Measurements from ENCODE around the gene KRT84. TPM values are rescaled to one million over a fixed set of nuclear protein-coding genes. Genes with fewer than 3 reads are reported as not detected.

KRT84 gene
- total and polyA plus RNA-seq, 2 donors = 0.94 to 2.5 TPM

GRCh38 chr12:52425466-52425865 lies 40.0 kb upstream of the KRT84 start:
- no peak for DNase-seq (ENCODE audit: low read depth in 6 of 9, low spot score in 9 of 9)
- H3K36me3 ChIP-seq (ENCODE audit: control insufficient read depth in 2 of 2, insufficient read depth in 2 of 2, low read length in 1 of 2) = no peaks in the 10 kb centered on the region
- WGBS = 86% methylated on average over 5 of the region's 5 CpGs
- no peak overlapping the region for H3K27ac ChIP-seq (ENCODE audit: low read depth in 1 of 2, low read length in 1 of 2)
- H3K9me3 ChIP-seq (ENCODE audit: control insufficient read depth in 2 of 2, insufficient read depth in 1 of 2, low read length in 1 of 2) = no peaks in the 10 kb centered on the region
- peaks cover 0 to 2% of the 10 kb centered on the region in 2 donors for H3K4me1 ChIP-seq (ENCODE audit: control insufficient read depth in 2 of 2, insufficient read depth in 2 of 2, low read length in 2 of 2)
- H3K27me3 ChIP-seq (ENCODE audit: control insufficient read depth in 2 of 2, insufficient read depth in 1 of 2, low read length in 1 of 2) = peaks cover 0 to 21% of the 10 kb centered on the region in 2 donors
- H3K4me3 ChIP-seq (ENCODE audit: low read length in 2 of 2) = no peak overlapping the region

- peaks cover 0 to 21% of the 10 kb centered on the region in 2 donors for H3K27me3 ChIP-seq (ENCODE audit: control insufficient read depth in 2 of 2, insufficient read depth in 1 of 2, low read length in 1 of 2)
- no peaks in the 10 kb centered on the region for H3K9me3 ChIP-seq (ENCODE audit: control insufficient read depth in 2 of 2, insufficient read depth in 1 of 2, low read length in 1 of 2)
- H3K4me1 ChIP-seq (ENCODE audit: control insufficient read depth in 2 of 2, insufficient read depth in 2 of 2, low read length in 2 of 2) = peaks cover 0 to 2% of the 10 kb centered on the region in 2 donors
- no peaks in the 10 kb centered on the region for H3K36me3 ChIP-seq (ENCODE audit: control insufficient read depth in 2 of 2, insufficient read depth in 2 of 2, low read length in 1 of 2)
- no peak overlapping the region for H3K27ac ChIP-seq (ENCODE audit: low read depth in 1 of 2, low read length in 1 of 2)
- DNase-seq (ENCODE audit: low read depth in 6 of 9, low spot score in 9 of 9) = no peak
- no peak overlapping the region for H3K4me3 ChIP-seq (ENCODE audit: low read length in 2 of 2)
- 83% methylated on average over 11 of the region's 11 CpGs for WGBS
Measured at GRCh38 chr12:52423661-52424500, 38.4 kb upstream of the KRT84 start.

GRCh38 chr12:52423035-52423434 lies 37.6 kb upstream of the KRT84 start:
- WGBS = 79% methylated on average over 6 of the region's 6 CpGs
- Histone ChIP-seq H3K4me1 (ENCODE audit: control insufficient read depth in 2 of 2, insufficient read depth in 2 of 2, low read length in 2 of 2) (peaks cover 0 to 2% of the 10 kb centered on the region in 2 donors), H3K4me3 (ENCODE audit: low read length in 2 of 2) (no peak overlapping the region), H3K36me3 (ENCODE audit: control insufficient read depth in 2 of 2, insufficient read depth in 2 of 2, low read length in 1 of 2) (no peaks in the 10 kb centered on the region), H3K27me3 (ENCODE audit: control insufficient read depth in 2 of 2, insufficient read depth in 1 of 2, low read length in 1 of 2) (peaks cover 0 to 18% of the 10 kb centered on the region in 2 donors), H3K27ac (ENCODE audit: low read depth in 1 of 2, low read length in 1 of 2) (no peak overlapping the region), H3K9me3 (ENCODE audit: control insufficient read depth in 2 of 2, insufficient read depth in 1 of 2, low read length in 1 of 2) (no peaks in the 10 kb centered on the region)
- no peak for DNase-seq (ENCODE audit: low read depth in 6 of 9, low spot score in 9 of 9)

- DNase-seq (ENCODE audit: low read depth in 6 of 9, low spot score in 9 of 9) = no peak
- H3K27me3 ChIP-seq (ENCODE audit: control insufficient read depth in 2 of 2, insufficient read depth in 1 of 2, low read length in 1 of 2) = peaks cover 0 to 15% of the 10 kb centered on the region in 2 donors
- H3K9me3 ChIP-seq (ENCODE audit: control insufficient read depth in 2 of 2, insufficient read depth in 1 of 2, low read length in 1 of 2) = no peaks in the 10 kb centered on the region
- no peak overlapping the region for H3K4me3 ChIP-seq (ENCODE audit: low read length in 2 of 2)
- H3K27ac ChIP-seq (ENCODE audit: low read depth in 1 of 2, low read length in 1 of 2) = no peak overlapping the region
- no peaks in the 10 kb centered on the region for H3K36me3 ChIP-seq (ENCODE audit: control insufficient read depth in 2 of 2, insufficient read depth in 2 of 2, low read length in 1 of 2)
- H3K4me1 ChIP-seq (ENCODE audit: control insufficient read depth in 2 of 2, insufficient read depth in 2 of 2, low read length in 2 of 2) = peaks cover 0 to 9% of the 10 kb centered on the region in 2 donors
- 29% methylated on average over 1 of the region's 1 CpG for WGBS
Measured at GRCh38 chr12:52419656-52420055, 34.2 kb upstream of the KRT84 start.

GRCh38 chr12:52418576-52419110 lies 33.2 kb upstream of the KRT84 start:
- 90% methylated on average over 4 of the region's 4 CpGs for WGBS
- Histone ChIP-seq H3K27ac (ENCODE audit: low read depth in 1 of 2, low read length in 1 of 2) (no peak overlapping the region), H3K4me1 (ENCODE audit: control insufficient read depth in 2 of 2, insufficient read depth in 2 of 2, low read length in 2 of 2) (peaks cover 0 to 9% of the 10 kb centered on the region in 2 donors), H3K36me3 (ENCODE audit: control insufficient read depth in 2 of 2, insufficient read depth in 2 of 2, low read length in 1 of 2) (no peaks in the 10 kb centered on the region), H3K9me3 (ENCODE audit: control insufficient read depth in 2 of 2, insufficient read depth in 1 of 2, low read length in 1 of 2) (no peaks in the 10 kb centered on the region), H3K4me3 (ENCODE audit: low read length in 2 of 2) (no peak overlapping the region), H3K27me3 (ENCODE audit: control insufficient read depth in 2 of 2, insufficient read depth in 1 of 2, low read length in 1 of 2) (peaks cover 0 to 10% of the 10 kb centered on the region in 2 donors)
- DNase-seq (ENCODE audit: low read depth in 6 of 9, low spot score in 9 of 9) = no peak

DNA sequence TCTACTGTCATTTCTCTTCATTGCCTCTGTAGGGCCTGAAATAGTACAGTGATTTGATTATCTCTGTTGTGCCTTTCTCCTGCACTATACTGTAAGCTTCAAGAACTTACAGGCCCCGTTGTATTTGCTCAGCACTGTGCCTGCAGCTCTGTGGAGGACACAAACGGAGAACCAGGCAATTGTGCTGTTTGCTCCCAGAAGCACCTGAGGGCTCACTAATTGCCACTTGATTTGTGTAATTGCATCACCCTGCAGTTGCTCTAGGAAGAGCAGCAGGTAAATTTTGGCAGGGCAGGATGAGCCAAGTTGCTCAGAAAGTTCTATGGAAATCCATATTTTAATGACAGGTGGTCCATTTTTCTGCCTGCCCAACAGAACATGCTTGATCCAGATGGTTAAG lies 32.3 kb upstream of the KRT84 start:
- H3K27me3 ChIP-seq (ENCODE audit: control insufficient read depth in 2 of 2, insufficient read depth in 1 of 2, low read length in 1 of 2) = peaks cover 0 to 6% of the 10 kb centered on the region in 2 donors
- no peak for DNase-seq (ENCODE audit: low read depth in 6 of 9, low spot score in 9 of 9)
- 95% methylated on average over 2 of the region's 2 CpGs for WGBS
- no peaks in the 10 kb centered on the region for H3K36me3 ChIP-seq (ENCODE audit: control insufficient read depth in 2 of 2, insufficient read depth in 2 of 2, low read length in 1 of 2)
- no peak overlapping the region for H3K4me3 ChIP-seq (ENCODE audit: low read length in 2 of 2)
- H3K4me1 ChIP-seq (ENCODE audit: control insufficient read depth in 2 of 2, insufficient read depth in 2 of 2, low read length in 2 of 2) = peaks cover 0 to 6% of the 10 kb centered on the region in 2 donors
- H3K9me3 ChIP-seq (ENCODE audit: control insufficient read depth in 2 of 2, insufficient read depth in 1 of 2, low read length in 1 of 2) = no peaks in the 10 kb centered on the region
- H3K27ac ChIP-seq (ENCODE audit: low read depth in 1 of 2, low read length in 1 of 2) = no peak overlapping the region

GRCh38 chr12:52416795-52417194 lies 31.3 kb upstream of the KRT84 start:
- 94% methylated on average over 1 of the region's 1 CpG for WGBS
- Histone ChIP-seq H3K4me1 (ENCODE audit: control insufficient read depth in 2 of 2, insufficient read depth in 2 of 2, low read length in 2 of 2) (peaks cover 0 to 6% of the 10 kb centered on the region in 2 donors), H3K36me3 (ENCODE audit: control insufficient read depth in 2 of 2, insufficient read depth in 2 of 2, low read length in 1 of 2) (no peaks in the 10 kb centered on the region), H3K4me3 (ENCODE audit: low read length in 2 of 2) (no peak overlapping the region), H3K27me3 (ENCODE audit: control insufficient read depth in 2 of 2, insufficient read depth in 1 of 2, low read length in 1 of 2) (peaks cover 0 to 4% of the 10 kb centered on the region in 2 donors), H3K9me3 (ENCODE audit: control insufficient read depth in 2 of 2, insufficient read depth in 1 of 2, low read length in 1 of 2) (peaks cover 0 to 1% of the 10 kb centered on the region in 2 donors), H3K27ac (ENCODE audit: low read depth in 1 of 2, low read length in 1 of 2) (peak overlapping the region in 1 of 2 donors; percentile 32)
- no peak for DNase-seq (ENCODE audit: low read depth in 6 of 9, low spot score in 9 of 9)

GRCh38 chr12:52415870-52416750 lies 30.7 kb upstream of the KRT84 start:
- 86% methylated on average over 10 of the region's 10 CpGs for WGBS
- Histone ChIP-seq H3K4me3 (ENCODE audit: low read length in 2 of 2) (no peak overlapping the region), H3K27me3 (ENCODE audit: control insufficient read depth in 2 of 2, insufficient read depth in 1 of 2, low read length in 1 of 2) (no peaks in the 10 kb centered on the region), H3K36me3 (ENCODE audit: control insufficient read depth in 2 of 2, insufficient read depth in 2 of 2, low read length in 1 of 2) (no peaks in the 10 kb centered on the region), H3K27ac (ENCODE audit: low read depth in 1 of 2, low read length in 1 of 2) (peak overlapping the region in 1 of 2 donors; percentile 53), H3K9me3 (ENCODE audit: control insufficient read depth in 2 of 2, insufficient read depth in 1 of 2, low read length in 1 of 2) (peaks cover 0 to 5% of the 10 kb centered on the region in 2 donors), H3K4me1 (ENCODE audit: control insufficient read depth in 2 of 2, insufficient read depth in 2 of 2, low read length in 2 of 2) (peaks cover 0 to 6% of the 10 kb centered on the region in 2 donors)
- peak in 1 of 9 donors; percentile 9 for DNase-seq (ENCODE audit: low read depth in 6 of 9, low spot score in 9 of 9)

Data from thymus (tissue), 11 donors.